ENCODE results near the gene MAN2A1.

- TF ChIP-seq POLR2A (IDR thresholded peaks at IDR 0.05) (no peak), CTCF (IDR thresholded peaks at IDR 0.05) (peak in 1 of 3 experiments; percentile 7)
Observed at GRCh38 chr5:109688630-109688969, 1.1 kb upstream of the MAN2A1 start.
